ENCODE measurements around the gene DBX1. TPM values are rescaled to one million over a fixed set of nuclear protein-coding genes. Genes with fewer than 3 reads are reported as not detected.

DBX1 gene
- total and polyA plus RNA-seq, 2 of the 13 experiments (the other 11 are each of a cell fraction or from before 2014, with no cell fraction given): not detected

GRCh38 chr11:20197881-20198280 is 37.6 kb upstream of the DBX1 start:
- FAIRE-seq (no peak), ATAC-seq (no peak), DNase-seq (ENCODE audit: low spot score) (no peak)
- no TSS peak for BruUV-seq (replicated peaks)
- in situ Hi-C loops (cut with HindIII; ENCODE audit: extremely low pct_ligation_motif_present, low pct_unique_long_range_greater_than_20kb): no loop called here
- Histone ChIP-seq H3K36me3 (replicated peaks in 1 of 2; ENCODE audit: control insufficient read depth in 1 of 2, insufficient read depth in 2 of 2, low read length in 2 of 2) (no peaks in the 10 kb centered on the region), H3K9ac (ENCODE audit: insufficient read depth, low read depth, low read length) (no peak overlapping the region), H4K20me1 (ENCODE audit: insufficient read depth, low read length) (no peaks in the 10 kb centered on the region), H3K9me3 (ENCODE audit: low read length) (no peaks in the 10 kb centered on the region), H3K4me2 (ENCODE audit: low read depth, low read length) (no peak overlapping the region), H3K4me1 (ENCODE audit: insufficient read depth, low read length) (no peaks in the 10 kb centered on the region), H3K27me3 (ENCODE audit: control insufficient read depth in 1 of 2, insufficient read depth in 2 of 2, low read length in 2 of 2) (peaks cover 0 to 31% of the 10 kb centered on the region in 2 experiments; a peak in 3 of 5 replicates), H2AFZ (ENCODE audit: low read length) (no peak overlapping the region), H3K4me3 (replicated peaks in 1 of 3; ENCODE audit: insufficient read depth in 1 of 3, low read depth in 2 of 3, low read length in 3 of 3) (no peak overlapping the region), H3K27ac (ENCODE audit: extremely low read length, insufficient read depth, low read length) (no peak overlapping the region), H3K79me2 (ENCODE audit: insufficient read depth, low read length) (no peaks in the 10 kb centered on the region)
- 0% methylated on average over 2 of the region's 2 CpGs for WGBS (ENCODE audit: low lambda C conversion rate)
- CTCF ChIA-PET (ENCODE audit: low intra/inter-chr PET ratio, low total read pairs): no interaction called here
- intact Hi-C loops (cut with micrococcal nuclease; ENCODE audit: unreplicated experiment): no loop called here
- TF ChIP-seq E2F5 (CRISPR knock-in tag; conservative IDR thresholded peaks at IDR 0.05): no peak
- no peak for TF ChIP-seq ZNF550 (CRISPR knock-in tag; IDR thresholded peaks at IDR 0.05; ENCODE audit: borderline replicate concordance)
- TF ChIP-seq JUND (CRISPR knock-in tag; IDR thresholded peaks at IDR 0.05): no peak
- TF ChIP-seq ATF1 (CRISPR knock-in tag; IDR thresholded peaks at IDR 0.05): no peak
- no peak for TF ChIP-seq ZNF883 (CRISPR knock-in tag; IDR thresholded peaks at IDR 0.05; ENCODE audit: not compliant biosample characterization)
- no peak for TF ChIP-seq ZNF513 (CRISPR knock-in tag; conservative IDR thresholded peaks at IDR 0.05)
- no peak for TF ChIP-seq ZNF121 (CRISPR knock-in tag; IDR thresholded peaks at IDR 0.05)
- POLR2A ChIA-PET: no interaction called here

Measured in HepG2 (cell line).